K562 (cell line): ENCODE measurements around the gene OSBPL1A.

Source experiments
- DACH1 ChIP-seq: fragments of 450-650 bp; IDR thresholded peaks from 2 replicates; pipeline ENCODE4 v1.6.1; 2018; ENCODE audit not compliant: partially characterized antibody
- ETV6 ChIP-seq, 3 experiments: fragments of 150-350 bp in 1 of 3; sonication (generic) in 1 of 3; formaldehyde crosslinking in 1 of 3; IDR thresholded peaks; 2 replicates each; pipeline versions ENCODE4 v1.6.1 to v1.8.0; 2014 to 2022; ENCODE audit warnings: borderline replicate concordance in 2 of 3, low read depth in 2 of 3, antibody characterized with exemption in 1 of 3, low read length in 1 of 3, mild to moderate bottlenecking in 1 of 3, missing genetic modification reagents in 1 of 3
- SIRT6 ChIP-seq: IDR thresholded peaks from one replicate; pipeline ENCODE4 v1.6.1; 2012; ENCODE audit warnings: low read depth, mild to moderate bottlenecking, control low read depth, inconsistent platforms, low read length, moderate library complexity
- ZFPM2 ChIP-seq: fragments of 250-450 bp; sonication (Bioruptor Pico); IDR thresholded peaks from 2 replicates; pipeline ENCODE4 v1.5.1; 2022; ENCODE audit warnings: mild to moderate bottlenecking
- TF ChIP-seq, protein P1 (sequence below): sonication (generic); formaldehyde crosslinking; IDR thresholded peaks from 2 replicates; pipeline ENCODE4 v1.9.0; 2022; ENCODE audit warnings: mild to moderate bottlenecking, missing genetic modification reagents
- TF ChIP-seq, protein P2 (sequence below), 3 experiments: IDR thresholded peaks in 2 of 3; conservative IDR thresholded peaks in 1 of 3; 2 replicates each; pipeline ENCODE4 v1.5.1; 2011 to 2012; ENCODE audit warnings: low read length in 3 of 3, mild to moderate bottlenecking in 3 of 3, control low read depth in 2 of 3, improper control_type of control experiment in 1 of 3, inconsistent platforms in 1 of 3, low read depth in 1 of 3, mixed read lengths in 1 of 3, moderate library complexity in 1 of 3; ENCODE audit not compliant: insufficient read depth in 2 of 3

- TF ChIP-seq ETV6 (IDR thresholded peaks at IDR 0.05; ENCODE audit: borderline replicate concordance in 1 of 2, low read depth in 2 of 2, low read length in 1 of 2), result no peak
- TF ChIP-seq ETV6 (CRISPR knock-in tag; IDR thresholded peaks at IDR 0.05; ENCODE audit: borderline replicate concordance), result no peak
- TF ChIP-seq, protein P1, sequence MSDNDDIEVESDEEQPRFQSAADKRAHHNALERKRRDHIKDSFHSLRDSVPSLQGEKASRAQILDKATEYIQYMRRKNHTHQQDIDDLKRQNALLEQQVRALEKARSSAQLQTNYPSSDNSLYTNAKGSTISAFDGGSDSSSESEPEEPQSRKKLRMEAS (CRISPR knock-in tag), result no peak
- no peak for TF ChIP-seq ZFPM2 (CRISPR knock-in tag)
- TF ChIP-seq, protein P2, sequence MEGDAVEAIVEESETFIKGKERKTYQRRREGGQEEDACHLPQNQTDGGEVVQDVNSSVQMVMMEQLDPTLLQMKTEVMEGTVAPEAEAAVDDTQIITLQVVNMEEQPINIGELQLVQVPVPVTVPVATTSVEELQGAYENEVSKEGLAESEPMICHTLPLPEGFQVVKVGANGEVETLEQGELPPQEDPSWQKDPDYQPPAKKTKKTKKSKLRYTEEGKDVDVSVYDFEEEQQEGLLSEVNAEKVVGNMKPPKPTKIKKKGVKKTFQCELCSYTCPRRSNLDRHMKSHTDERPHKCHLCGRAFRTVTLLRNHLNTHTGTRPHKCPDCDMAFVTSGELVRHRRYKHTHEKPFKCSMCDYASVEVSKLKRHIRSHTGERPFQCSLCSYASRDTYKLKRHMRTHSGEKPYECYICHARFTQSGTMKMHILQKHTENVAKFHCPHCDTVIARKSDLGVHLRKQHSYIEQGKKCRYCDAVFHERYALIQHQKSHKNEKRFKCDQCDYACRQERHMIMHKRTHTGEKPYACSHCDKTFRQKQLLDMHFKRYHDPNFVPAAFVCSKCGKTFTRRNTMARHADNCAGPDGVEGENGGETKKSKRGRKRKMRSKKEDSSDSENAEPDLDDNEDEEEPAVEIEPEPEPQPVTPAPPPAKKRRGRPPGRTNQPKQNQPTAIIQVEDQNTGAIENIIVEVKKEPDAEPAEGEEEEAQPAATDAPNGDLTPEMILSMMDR (IDR thresholded peaks at IDR 0.05 in 2 of 3, conservative IDR thresholded peaks at IDR 0.05 in 1 of 3; ENCODE audit: insufficient read depth in 2 of 3, low read depth in 1 of 3, low read length in 3 of 3), result no peak
- no peak for TF ChIP-seq DACH1
- no peak for TF ChIP-seq SIRT6
These were observed 131.5 kb downstream of the OSBPL1A start for GRCh38 chr18:24266131-24266530.
